Cerebellar cortex (tissue), 1 donor: ENCODE data around the gene UCK2.

Experiments
- DNase-seq: peaks from one replicate; pipeline ENCODE4 v3.0.0-alpha.2; 2015; ENCODE audit warnings: low spot score

UCK2 gene

DNA sequence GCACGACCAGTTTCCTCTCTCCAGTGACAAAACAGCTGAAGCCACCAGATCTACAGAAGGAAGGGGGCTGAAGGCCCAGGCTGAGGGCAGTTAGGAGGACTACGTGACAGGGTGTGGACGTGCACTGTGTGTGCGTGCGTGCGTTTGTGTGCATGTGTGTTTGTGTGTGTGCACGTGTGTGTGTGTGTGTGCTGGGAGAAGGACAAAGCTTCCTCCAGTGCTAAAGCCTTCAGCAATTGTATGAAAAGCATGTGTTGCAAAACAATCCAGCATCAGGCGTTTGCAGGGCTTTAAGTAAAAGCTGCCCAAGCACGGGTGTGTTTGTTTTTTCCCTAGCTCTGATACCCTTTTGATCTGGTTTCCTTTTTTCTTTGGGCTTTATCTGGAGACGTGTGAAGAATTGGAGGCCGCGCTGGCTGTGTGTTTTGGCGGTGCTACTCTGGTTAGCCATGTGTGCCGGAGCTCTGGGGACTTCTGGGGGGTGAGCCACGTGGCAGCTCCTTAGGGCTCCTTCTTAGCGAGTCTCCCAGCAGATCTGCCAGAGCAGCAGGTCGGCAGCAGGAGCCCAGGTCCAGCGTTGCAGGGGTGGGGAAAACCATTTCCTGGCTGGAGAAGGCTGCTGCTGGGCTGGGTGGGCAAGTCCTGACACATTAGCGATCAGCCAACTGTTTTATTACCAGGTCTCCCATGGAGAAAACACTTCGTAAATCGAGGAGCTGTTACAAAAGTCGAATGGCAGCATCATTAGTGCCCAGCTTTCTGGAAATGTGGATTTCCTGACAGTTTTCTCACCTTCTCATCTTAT lies 73.4 kb downstream of the UCK2 start:
- DNase-seq, result peak; percentile 71

DNA sequence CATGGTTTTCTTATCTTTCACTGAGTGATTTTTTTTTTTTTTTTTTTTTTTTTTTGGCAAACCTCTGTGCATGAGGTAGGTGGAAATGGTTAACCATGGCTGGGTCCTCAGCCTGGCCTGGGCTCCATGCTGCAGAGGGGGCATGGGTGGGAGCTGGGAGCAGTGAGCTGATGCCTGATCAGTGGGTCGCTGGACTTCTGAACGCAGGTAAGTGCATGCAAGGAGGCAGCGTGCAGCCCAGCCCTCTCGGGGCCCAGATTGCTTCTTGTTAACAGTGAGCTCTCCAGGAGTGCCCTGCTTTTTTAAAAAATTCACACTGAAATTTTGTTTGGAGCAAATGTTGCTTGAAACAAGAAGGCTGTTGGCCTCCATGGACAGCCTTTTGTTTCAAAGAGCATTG lies 75.2 kb downstream of the UCK2 start:
- DNase-seq, result no peak

DNA sequence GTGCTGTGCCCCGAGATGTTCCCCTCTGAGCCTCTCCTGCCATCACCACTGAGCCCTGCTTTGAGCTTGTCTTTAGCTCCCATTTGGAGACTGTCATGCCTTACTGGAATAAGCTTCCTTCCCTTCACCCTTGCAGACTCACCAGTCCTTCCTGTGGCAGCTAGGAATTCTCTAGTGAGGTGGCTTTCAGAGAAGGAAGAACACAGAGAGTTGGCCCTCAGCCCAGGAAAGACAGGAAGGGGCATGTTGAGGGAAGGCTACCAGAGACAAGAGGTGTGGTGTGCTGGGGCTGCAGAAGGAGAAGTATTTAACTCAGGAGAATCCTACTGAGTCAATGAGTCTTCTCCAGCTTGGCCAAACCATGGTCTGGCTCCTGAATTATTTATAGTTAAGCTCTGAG lies 76.3 kb downstream of the UCK2 start:
- peak; percentile 46 for DNase-seq

DNA sequence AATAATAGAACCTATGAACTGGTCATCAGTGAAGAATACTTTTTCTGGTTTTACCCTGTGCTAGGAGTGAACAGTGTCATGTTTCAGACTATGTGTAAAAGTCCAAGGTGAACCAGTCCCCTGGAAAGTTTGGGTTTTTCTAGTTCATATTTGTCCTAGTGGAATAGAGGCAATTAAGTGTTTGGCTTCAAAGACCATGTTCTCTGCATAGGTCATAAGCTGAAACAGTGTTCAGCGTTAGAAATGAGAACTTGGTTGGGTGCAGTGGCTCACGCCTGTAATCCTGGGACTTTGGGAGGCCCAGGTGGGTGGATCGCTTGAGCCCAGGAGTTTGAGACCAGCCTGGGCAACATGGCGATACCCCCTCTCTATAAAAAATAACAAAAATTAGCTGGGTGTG lies 77.5 kb downstream of the UCK2 start:
- DNase-seq, result no peak

DNA sequence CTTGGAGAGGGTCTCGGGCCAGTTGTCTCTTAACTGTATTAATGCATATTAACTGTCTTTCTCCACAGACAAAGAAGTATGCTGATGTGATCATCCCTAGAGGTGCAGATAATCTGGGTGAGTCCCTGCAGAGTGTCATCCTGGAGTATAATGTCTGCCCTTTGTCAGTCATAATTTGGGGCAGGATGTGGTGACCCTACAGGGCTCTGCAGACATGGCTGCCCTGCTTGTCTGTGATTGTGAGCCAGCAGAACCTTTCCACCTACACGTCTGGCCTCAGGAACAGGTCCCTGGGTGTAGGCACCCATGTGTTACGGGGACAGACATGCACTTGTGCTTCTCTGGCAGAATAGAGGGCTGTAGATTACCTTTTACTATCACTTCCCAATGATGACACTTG lies 78.4 kb downstream of the UCK2 start:
- no peak for DNase-seq

DNA sequence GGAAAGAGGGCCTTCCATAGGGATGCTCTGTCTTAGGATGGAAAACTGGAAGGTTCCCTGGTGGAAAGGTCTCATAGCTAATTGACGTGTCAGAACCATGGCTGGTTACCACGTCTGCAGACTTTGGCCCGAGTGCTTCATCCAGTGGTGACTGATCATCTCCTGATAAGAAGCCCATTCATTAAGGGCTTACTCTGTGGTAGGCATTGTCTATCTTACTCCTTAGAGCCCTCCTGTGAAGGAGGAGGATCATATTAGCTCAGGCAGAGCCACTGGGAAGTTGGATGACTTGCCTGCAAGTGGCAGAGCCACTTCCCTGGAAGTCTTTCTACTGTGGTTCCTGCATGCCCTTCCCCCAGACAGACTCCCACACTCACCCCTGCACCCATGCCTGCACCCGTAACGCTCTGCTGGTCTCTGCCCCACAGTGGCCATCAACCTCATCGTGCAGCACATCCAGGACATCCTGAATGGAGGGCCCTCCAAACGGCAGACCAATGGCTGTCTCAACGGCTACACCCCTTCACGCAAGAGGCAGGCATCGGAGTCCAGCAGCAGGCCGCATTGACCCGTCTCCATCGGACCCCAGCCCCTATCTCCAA lies 79.9 kb downstream of the UCK2 start:
- DNase-seq, result no peak

DNA sequence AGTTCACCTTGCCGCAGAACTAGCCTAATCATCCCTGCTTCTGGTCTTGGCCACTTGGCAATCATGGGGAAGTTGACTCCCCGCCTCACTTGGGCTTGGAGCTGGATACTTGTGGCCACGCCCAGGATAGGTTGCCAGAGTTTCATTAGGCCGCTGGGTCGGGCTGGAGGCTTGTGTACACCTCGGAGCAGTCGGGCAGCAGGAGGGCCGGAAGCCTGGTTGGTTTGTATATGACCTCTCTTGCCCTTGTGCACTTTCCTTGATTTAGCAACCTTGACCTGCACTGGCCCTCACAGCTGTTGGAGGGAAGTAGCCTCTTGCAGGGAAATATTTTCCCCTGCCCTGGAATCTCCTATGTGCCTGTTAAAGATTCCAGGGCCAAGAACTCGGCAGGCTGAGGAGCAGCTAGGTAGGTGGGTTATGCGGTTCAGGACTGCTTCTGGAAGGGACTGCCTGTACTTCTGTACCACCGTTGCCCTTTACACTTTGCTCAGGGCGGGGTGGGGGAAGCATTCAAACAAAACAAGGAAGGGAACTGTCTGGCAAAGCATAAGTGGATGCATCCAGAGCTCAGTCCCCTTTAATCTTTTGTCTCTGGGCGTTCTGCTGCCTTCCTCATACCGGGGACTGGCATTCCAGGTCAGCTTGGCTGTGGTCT lies 83.5 kb downstream of the UCK2 start:
- DNase-seq, result no peak

DNA sequence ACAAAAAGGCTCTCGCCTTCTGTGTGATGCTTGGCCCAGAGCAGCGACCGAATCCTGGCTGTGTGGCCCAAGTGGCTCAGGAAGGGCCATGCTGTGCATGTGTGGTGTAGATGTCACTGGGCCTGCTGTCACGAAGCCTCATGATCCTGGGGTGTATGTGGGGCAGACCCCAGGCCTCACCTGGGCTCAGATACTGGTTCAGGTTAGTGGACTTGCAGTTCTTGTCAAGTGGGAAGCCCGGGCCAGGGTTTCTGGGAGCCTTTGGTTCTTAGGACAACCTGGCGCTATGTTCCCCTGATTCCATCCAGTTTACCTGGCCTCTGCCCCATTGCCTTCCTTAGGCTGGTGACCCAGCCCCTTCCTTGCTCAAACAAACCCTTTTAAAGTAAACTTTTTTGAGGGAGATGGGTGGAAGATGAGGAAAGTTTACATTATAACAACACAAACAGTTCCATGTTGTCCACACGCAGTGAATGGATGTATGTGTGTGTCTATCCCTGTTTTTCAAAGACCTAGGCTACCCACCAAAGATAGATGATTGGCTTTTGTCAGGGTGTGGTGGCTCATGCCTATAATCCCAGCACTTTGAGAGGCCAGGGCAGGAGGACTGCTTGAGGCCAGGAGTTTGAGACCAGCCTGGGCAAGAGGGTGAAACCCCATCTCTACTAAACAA lies 84.3 kb downstream of the UCK2 start:
- DNase-seq, result no peak

DNA sequence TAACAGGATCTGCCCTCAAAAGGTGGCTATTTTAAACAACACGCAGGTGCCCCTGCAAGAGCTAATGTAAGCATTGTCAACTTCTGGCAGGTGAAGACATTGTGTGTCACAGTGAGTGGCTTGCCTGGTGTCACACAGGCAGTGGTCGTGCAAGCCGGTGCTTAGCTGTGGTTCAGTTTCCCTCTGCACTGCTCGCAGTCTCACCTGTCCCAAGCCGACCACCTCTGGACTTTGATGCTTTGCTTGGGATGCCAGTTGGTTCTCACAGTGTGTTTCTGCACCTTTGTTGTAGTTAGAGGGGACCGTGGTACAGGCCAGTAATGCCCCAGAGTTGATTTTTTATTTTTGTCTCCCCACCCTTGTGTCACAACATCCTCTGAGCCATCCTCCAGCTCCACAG lies 85.2 kb downstream of the UCK2 start:
- no peak for DNase-seq

DNA sequence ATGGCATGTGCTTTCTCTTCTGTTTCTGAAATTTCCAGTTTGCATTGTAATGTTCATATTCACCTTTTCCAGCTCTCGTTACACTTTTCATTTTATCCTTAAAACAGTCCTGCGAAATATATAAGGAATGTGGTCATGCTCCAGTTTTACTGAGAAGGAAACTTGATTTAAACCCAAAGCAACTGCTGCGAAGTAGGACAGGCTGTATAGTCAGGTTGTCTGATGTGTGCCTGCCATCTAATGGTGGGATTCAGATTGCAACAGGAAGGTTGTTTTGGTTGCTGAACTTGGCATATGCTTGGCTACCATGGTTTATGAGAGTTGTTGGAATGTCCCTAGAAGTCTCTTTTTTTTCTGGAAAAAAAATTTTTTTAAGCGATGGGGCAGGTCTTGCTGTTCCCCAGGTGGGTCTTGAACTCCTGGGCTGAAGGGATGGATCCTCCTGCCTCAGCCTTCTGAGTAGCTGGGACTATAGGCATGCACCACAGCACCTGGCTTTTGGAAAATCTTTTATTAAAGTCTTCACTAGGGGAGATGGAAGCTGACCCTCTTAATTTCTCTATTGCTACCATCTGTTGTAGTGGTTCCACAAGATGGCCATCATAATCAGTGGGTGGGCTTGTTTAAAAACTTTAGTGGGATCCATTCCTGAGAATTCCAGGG lies 86.9 kb downstream of the UCK2 start:
- peak; percentile 90 for DNase-seq

DNA sequence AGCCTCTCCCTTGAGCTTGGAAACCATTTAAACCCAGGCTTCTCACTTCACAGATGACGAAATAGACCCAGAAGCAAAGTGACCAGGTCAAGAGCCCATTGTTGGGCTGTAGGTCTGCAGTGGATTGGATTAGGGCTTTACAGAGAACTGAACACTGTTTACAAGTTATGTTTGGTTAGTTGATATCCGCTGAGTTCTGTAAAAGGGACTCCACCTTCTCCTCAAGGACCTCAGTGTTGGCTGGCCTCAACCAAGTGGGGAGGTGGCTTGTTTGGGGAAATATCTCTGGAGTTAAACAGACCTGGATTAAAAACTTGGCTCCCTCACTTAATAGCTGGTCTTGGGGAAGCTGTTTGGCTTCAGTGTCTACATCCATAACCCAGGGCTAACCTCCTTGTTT lies 88.1 kb downstream of the UCK2 start:
- no peak for DNase-seq

DNA sequence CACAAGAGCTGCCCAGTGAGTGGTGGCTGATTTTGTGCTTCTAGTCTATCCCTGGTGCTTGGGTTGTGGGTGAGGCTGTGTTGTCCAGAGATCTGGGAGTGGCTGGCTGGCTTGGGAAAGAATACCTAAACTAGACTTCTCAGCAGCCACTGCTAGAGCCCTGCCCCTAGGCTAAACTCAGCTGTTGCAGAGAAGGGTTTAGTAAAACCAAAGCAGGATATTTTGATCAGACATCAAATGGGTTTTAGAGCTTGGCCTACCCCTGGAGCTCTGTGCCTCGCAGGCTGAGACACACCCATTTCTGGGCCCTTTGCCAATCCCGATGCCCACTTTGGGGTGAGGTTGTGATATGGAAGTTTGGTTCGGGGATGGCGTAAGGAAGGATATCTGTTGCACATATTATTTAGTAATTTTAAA lies 88.5 kb downstream of the UCK2 start:
- DNase-seq, result no peak

DNA sequence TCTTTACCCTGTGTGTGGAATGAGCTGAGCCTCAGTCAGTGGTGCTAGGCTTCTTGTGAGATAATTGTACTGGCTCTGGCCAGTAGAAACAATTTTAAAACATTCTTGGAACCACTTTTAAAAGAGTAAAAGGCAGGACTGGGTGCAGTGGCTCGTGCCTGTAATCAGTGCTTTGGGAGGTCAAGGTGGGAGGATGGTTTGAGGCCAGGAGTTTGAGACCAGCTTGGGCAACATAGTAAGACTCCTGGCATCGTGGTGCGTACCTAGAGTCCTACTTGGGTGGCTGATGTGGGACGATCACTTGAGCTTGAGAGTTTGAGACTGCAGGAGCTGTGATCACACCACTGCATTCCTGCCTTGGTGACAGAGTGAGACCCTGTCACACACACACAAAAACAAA lies 89.8 kb downstream of the UCK2 start:
- no peak for DNase-seq

DNA sequence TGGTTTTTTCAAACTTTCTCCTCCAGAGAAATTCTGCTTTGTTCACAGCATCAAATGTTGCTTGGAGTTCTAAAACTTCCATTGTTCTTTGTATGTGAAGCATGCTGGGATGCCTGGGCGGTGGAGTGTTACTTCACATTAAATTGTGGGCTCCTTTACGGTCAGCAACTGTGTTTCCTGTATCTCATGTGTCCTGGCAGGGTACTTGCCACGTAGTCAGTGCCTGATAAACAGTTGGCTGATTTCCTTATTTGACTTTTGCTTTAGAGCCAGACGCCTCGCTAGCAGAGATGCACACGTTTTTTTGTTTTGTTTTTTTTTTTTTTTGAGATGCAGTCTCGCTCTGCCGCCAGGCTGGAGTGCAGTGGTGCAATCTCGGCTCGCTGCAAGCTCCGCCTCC lies 96.7 kb downstream of the UCK2 start:
- no peak for DNase-seq

DNA sequence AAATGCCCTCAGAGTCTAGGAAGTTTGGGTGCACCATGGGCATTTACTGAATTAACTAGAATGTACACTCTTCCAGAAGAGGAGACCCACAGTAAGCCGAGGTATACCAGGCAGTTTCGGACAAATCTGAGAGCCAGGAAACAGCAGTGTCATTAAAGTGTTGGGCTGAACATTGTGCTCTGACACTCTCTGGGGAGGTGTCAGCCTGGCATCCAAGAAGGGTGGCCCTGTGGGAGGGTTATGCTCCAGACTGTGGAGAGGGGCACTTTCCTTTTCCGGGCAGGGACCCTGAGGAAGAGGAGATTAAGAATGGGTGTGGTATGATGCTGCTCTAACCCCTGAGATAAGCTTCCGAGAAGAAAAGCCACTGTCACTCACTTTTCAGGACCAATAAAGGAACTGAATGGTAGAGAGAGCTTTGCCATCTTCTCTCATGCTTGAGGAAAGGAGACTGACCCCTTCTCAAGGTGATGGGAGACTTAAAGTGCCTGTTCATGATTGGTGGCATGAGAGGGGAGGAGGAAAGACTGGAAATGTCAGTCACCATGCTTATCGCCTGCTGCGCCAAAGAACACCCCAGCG lies 98.2 kb downstream of the UCK2 start:
- DNase-seq, result no peak

DNA sequence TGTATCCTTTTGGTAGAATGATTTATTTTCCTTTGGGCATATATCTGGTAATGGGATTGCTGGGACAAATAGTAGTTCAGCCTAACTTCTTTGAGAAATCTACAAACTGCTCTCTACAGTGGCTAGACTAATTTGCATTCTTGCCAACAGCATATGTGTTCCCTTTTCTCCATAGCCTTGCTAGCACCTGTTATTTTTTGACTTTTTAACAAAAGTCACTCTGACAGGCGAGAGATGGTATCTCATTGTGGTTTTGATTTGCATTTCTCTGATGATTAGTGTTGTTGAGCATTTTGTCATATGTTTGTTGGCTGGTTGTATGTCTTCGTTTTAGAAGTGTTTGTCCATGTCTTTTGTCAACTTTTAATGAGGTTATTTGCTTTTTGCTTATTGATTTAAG lies 99.8 kb downstream of the UCK2 start:
- no peak for DNase-seq

DNA sequence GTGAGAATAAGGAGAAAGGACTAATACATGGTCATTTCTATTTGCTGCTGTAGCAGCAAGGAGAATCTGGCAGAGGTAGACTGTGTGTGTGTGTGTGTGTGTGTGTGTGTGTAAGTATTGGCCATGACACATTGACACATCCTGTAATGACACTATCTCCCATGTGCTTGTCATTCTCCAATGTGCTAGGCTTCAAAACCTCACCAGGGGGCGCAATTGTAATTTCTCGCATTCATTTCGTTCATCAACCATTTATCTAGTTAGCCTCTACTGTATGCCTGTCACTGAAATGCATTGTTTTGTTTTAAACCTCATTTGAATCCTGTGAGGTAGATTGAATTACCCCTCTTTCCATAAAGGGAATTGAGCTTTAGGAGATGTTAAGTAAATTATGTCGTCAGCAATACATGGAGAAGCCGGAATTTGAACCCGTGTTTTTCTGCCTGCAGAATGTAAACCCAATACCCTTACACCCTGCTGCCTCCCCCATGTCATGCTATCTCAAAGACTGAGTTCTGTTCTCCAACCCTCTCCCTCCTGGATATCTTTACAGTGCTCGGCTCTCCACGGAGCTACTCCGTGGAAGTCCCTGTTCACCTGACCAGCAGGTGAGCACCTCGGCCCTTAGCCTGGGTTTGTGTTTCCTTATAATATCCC lies 100.8 kb downstream of the UCK2 start:
- peak; percentile 76 for DNase-seq

DNA sequence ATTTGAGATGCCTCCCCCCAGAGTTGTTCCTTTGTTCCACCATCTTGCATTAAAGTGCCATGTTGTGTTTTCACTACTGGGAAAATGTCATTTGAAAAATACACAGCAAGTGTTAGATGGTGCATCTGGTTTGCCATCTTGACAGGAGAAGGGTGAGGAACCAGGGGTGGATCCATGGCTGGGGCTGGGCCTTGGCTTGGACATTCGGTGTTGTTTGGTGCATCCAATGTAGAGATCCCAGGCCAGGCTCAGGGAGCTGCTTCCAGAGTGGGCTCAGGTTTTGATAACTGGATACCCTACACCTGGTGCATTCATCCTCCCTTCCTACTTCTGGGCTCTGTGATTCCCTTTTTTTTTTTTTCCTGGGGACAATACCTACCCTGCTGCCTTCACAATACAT lies 103.5 kb downstream of the UCK2 start:
- DNase-seq, result no peak

DNA sequence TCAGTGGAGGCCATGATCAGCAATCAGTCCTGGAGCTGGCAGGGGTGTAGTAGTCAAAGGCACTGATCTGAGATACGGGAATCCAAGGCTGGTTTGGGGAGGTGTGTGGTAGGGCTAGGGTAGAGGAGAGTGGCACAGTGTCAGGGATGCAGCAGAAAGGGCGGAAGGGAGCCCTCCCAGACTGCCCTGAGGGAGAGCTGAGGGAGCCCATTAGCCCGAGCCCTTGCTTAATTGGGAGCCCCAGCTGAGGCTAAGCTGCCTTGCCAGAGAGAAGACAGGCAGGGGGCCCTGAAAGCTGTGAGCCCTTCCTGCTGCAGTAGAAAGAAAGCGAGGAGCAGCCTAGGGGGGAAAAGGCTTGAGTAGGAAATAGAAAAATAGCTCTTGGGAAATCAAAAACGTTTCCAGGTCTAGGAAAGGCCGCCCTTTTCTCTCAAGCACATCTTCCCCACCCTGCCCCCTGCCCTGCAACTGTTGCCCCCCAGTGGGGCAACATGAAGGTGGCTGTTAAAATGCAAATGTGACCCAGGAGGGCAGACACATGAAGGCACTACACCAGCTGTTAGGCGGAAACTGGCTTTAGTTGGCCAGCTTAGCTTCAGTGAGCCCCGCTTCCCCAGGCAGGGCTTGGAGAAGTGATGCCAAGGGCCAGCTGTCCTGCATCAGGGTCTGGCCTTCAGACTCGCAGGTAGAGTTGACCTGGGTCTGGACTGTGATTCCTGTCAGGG lies 106.2 kb downstream of the UCK2 start:
- no peak for DNase-seq

DNA sequence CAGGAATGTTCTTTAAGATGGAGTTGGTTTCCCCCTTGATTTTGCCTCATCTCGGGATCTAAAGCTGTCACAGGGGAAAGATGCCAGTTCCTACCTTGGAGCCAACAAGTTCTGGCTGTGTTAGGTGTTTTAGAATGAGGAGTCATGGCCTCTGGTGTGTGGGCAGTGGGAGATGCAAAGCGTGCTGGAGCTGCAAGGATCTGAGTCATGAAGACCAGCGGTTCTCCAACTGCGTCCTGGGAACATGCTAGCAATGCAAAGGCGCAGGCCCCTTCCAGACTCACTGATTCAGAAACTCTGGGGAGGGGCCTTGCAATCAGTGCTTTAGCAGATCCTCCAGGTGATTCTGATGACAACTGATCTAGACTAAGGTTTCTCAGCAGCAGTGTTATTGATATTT lies 109.1 kb downstream of the UCK2 start:
- DNase-seq, result no peak

DNA sequence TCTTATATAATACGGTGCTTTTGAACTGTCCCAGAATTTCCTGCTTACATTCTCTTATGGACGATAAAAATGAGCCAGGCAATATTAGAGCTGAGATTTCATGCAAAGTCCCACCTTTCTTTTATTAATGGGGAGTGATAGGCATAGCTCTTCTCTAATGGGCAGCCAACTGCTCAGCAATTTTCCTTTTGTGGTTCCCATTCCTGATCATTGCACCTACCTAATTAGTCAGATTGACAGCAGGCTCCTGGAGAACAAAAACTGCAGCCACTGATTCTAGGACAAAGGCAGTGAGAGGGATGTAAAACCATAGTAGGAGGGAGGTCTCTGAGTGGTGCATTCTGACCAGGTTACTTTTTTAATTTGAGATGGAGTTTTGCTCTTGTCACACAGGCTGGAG lies 110.4 kb downstream of the UCK2 start:
- no peak for DNase-seq
